Left forelimb (tissue), 1 donor: ENCODE results near the gene GCK.
"Not testable (repeated sequence)": the region's sequence is repeated elsewhere in the genome, so short reads cannot be mapped to it uniquely, and the experiment has no call there.

Source experiments
- DNase-seq: peaks from one replicate; pipeline ENCODE4 v3.0.0-alpha.2; 2018; ENCODE audit warnings: low spot score

GCK gene

GRCh38 chr7:44141221-44141850 is 47.9 kb downstream of the GCK start, which contains the start of gene MYL7:
Gene MYL7 (minus strand): TSS chr7:44141332. CDS start chr7:44141305, 27 bp downstream.
- no peak for DNase-seq

GRCh38 chr7:44140341-44140740 is 48.9 kb downstream of the GCK start:
- DNase-seq, result no peak

GRCh38 chr7:44139311-44140010 is 49.8 kb downstream of the GCK start:
- DNase-seq, result no peak

- no peak for DNase-seq
These were observed 50.5 kb downstream of the GCK start for GRCh38 chr7:44138698-44139097.

GRCh38 chr7:44136731-44137130 is 52.5 kb downstream of the GCK start:
- no peak for DNase-seq

- no peak for DNase-seq
These were observed 54.2 kb downstream of the GCK start for GRCh38 chr7:44134943-44135628.

- DNase-seq, result no peak
These were observed 55.9 kb downstream of the GCK start for GRCh38 chr7:44133295-44133694.

- DNase-seq, result no peak
These were observed 57.2 kb downstream of the GCK start for GRCh38 chr7:44132039-44132438.

- DNase-seq, result no peak
These were observed 57.8 kb downstream of the GCK start for GRCh38 chr7:44131173-44132029.

GRCh38 chr7:44128721-44129582 is 60.3 kb downstream of the GCK start:
- no peak for DNase-seq

GRCh38 chr7:44127161-44127560 is 62.1 kb downstream of the GCK start:
- DNase-seq, result no peak

- DNase-seq, result not testable (repeated sequence)
These were observed 62.7 kb downstream of the GCK start for GRCh38 chr7:44126574-44126973.

- no peak for DNase-seq
These were observed 64.4 kb downstream of the GCK start for GRCh38 chr7:44124822-44125202.

- peak; percentile 99 for DNase-seq
These were observed 65.8 kb downstream of the GCK start, which contains the start of gene POLD2 for GRCh38 chr7:44123190-44124003. Gene POLD2 (minus strand): TSS chr7:44123548. CDS start chr7:44122053, 1,495 bp downstream.

- DNase-seq, result no peak
These were observed 66.7 kb downstream of the GCK start for GRCh38 chr7:44122529-44122928.

GRCh38 chr7:44121761-44122420 is 67.3 kb downstream of the GCK start:
- DNase-seq, result no peak

GRCh38 chr7:44120395-44120794 is 68.8 kb downstream of the GCK start:
- no peak for DNase-seq

GRCh38 chr7:44119829-44120380 is 69.3 kb downstream of the GCK start:
- DNase-seq, result no peak

- DNase-seq, result no peak
These were observed 71.3 kb downstream of the GCK start for GRCh38 chr7:44117801-44118429.
